ENCODE data around the gene XXYLT1.

Gene XXYLT1

DNA sequence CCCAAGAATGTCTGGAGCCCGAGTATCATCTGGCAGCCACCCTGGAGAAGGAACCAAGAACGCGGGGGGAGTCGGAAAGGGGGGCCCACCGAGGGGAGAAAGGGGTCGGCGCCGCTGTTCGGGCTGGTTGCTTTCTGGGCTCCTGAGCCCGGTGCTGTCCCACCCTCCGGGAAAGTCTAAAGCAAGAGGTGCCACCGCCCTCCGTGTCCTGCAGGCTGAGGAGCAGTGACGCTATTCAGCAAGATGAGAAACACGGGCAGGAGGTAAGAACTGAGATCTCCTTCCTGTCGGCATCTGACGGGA lies 234.8 kb downstream of the XXYLT1 start (continued):
- no peak for TF ChIP-seq CSRNP3 (CRISPR knock-in tag; IDR thresholded peaks at IDR 0.05)

DNA sequence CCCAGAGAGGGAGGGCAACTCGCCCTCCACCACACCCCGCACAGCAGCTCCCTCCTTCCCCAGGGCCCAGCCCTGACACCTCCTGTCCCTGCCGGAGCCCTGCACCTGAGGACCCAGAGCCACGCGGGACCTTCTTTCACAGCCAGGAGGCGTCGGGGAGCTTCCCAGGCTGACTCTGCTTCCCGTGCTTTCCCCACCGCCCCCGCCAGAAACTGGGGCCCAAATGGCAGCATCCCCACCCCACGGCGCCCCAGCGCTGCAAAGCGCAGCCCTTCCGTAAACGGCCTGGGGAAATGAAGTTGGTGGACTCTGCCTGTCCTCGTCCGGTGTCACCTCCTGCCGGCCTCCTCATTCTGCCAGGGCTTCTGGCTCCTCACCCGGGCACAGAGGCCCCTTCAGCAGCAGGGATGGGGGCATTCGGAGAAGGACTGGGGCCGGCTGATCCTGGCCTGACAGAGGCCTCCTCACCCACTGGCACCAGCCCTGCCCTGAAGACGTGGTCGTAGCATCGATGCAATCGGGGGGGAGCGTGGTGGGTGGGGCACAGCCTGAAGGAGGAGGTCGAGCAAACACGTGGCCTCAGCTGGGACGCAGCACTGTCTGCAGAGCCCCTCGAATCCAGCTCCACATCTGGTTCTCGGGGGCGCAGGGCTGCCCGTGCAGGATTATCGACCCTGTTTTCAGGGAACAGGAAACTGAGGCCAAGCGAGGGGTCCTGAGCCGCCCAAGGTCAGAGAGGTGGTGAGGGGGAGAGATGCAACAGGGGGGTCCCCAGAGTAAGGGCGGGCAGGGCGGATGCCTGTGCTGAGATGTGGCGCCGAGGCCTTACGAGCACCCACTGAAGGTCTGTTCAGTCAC lies 235.4 kb downstream of the XXYLT1 start:
- ATAC-seq: peak; percentile 59
- TF ChIP-seq CSDC2 (CRISPR knock-in tag; IDR thresholded peaks at IDR 0.05) (no peak), PPARA (CRISPR knock-in tag; IDR thresholded peaks at IDR 0.05; ENCODE audit: borderline replicate concordance) (no peak), PATZ1 (CRISPR knock-in tag; IDR thresholded peaks at IDR 0.05; ENCODE audit: borderline replicate concordance) (no peak), ESRRG (CRISPR knock-in tag; IDR thresholded peaks at IDR 0.05) (no peak), ZFP3 (CRISPR knock-in tag; IDR thresholded peaks at IDR 0.05) (no peak), ZNF8 (CRISPR knock-in tag; IDR thresholded peaks at IDR 0.05) (no peak), TOX (CRISPR knock-in tag; IDR thresholded peaks at IDR 0.05; ENCODE audit: borderline replicate concordance) (no peak)

DNA sequence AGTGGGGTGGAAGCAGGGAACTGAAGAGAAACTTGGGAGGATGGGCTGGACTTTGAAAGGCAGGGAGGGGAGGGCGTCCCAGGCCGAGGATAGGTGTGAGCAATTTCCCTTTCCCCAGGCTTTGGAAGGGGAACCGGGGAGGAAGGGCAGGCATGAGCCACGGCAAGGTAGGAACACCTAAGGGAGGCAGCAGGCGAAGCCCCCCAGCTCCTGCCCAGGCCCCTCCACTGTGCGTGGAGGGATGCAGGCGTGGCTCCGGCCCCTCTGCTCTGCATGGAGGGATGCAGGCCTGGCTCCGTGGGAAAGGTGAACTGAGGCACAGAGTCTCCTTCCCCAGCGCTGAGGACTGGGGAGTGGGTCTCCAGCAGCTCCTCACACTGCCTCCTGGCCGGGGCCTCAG lies 236.4 kb downstream of the XXYLT1 start:
- no peak for TF ChIP-seq PATZ1 (CRISPR knock-in tag; IDR thresholded peaks at IDR 0.05; ENCODE audit: borderline replicate concordance)
- TF ChIP-seq ZFP3 (CRISPR knock-in tag; IDR thresholded peaks at IDR 0.05): no peak
- no peak for TF ChIP-seq PPARA (CRISPR knock-in tag; IDR thresholded peaks at IDR 0.05; ENCODE audit: borderline replicate concordance)
- no peak for TF ChIP-seq TCF4 (CRISPR knock-in tag; IDR thresholded peaks at IDR 0.05; ENCODE audit: borderline replicate concordance)
- TF ChIP-seq GLIS3 (CRISPR knock-in tag; IDR thresholded peaks at IDR 0.05): no peak
- no peak for TF ChIP-seq OSR1 (CRISPR knock-in tag; IDR thresholded peaks at IDR 0.05)
- TF ChIP-seq ARNTL (CRISPR knock-in tag; IDR thresholded peaks at IDR 0.05; ENCODE audit: borderline replicate concordance, low read depth): no peak
- TF ChIP-seq TOX (CRISPR knock-in tag; IDR thresholded peaks at IDR 0.05; ENCODE audit: borderline replicate concordance): no peak
- TF ChIP-seq, protein P1, sequence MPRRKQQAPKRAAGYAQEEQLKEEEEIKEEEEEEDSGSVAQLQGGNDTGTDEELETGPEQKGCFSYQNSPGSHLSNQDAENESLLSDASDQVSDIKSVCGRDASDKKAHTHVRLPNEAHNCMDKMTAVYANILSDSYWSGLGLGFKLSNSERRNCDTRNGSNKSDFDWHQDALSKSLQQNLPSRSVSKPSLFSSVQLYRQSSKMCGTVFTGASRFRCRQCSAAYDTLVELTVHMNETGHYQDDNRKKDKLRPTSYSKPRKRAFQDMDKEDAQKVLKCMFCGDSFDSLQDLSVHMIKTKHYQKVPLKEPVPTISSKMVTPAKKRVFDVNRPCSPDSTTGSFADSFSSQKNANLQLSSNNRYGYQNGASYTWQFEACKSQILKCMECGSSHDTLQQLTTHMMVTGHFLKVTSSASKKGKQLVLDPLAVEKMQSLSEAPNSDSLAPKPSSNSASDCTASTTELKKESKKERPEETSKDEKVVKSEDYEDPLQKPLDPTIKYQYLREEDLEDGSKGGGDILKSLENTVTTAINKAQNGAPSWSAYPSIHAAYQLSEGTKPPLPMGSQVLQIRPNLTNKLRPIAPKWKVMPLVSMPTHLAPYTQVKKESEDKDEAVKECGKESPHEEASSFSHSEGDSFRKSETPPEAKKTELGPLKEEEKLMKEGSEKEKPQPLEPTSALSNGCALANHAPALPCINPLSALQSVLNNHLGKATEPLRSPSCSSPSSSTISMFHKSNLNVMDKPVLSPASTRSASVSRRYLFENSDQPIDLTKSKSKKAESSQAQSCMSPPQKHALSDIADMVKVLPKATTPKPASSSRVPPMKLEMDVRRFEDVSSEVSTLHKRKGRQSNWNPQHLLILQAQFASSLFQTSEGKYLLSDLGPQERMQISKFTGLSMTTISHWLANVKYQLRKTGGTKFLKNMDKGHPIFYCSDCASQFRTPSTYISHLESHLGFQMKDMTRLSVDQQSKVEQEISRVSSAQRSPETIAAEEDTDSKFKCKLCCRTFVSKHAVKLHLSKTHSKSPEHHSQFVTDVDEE (CRISPR knock-in tag; IDR thresholded peaks at IDR 0.05): no peak
- no peak for TF ChIP-seq SNAI2 (CRISPR knock-in tag; IDR thresholded peaks at IDR 0.05)
- TF ChIP-seq ESRRG (CRISPR knock-in tag; IDR thresholded peaks at IDR 0.05): no peak
- TF ChIP-seq ZFP30 (CRISPR knock-in tag; IDR thresholded peaks at IDR 0.05): no peak
- TF ChIP-seq CSRNP3 (CRISPR knock-in tag; IDR thresholded peaks at IDR 0.05): no peak
- no peak for TF ChIP-seq ISL1 (CRISPR knock-in tag; IDR thresholded peaks at IDR 0.05)
- no peak for TF ChIP-seq RARB (CRISPR knock-in tag; IDR thresholded peaks at IDR 0.05)
- no peak for TF ChIP-seq BACH2 (CRISPR knock-in tag; IDR thresholded peaks at IDR 0.05; ENCODE audit: borderline replicate concordance)
- no peak for TF ChIP-seq ZNF70 (CRISPR knock-in tag; IDR thresholded peaks at IDR 0.05)
- no peak for ATAC-seq
